ENCODE data around the gene LALBA. TPM values are rescaled to one million over a fixed set of nuclear protein-coding genes. Genes with fewer than 3 reads are reported as not detected.

LALBA gene
- not detected in 2 replicates for total RNA-seq

GRCh38 chr12:48569946-48570345 lies at the start of gene LALBA:
Gene LALBA (minus strand): TSS chr12:48570046. CDS start chr12:48570020, 26 bp downstream.

GRCh38 chr12:48525332-48525731 lies 44.5 kb downstream of the LALBA start, which contains the start of gene OR8S1:
Gene OR8S1 (plus strand): TSS chr12:48525632. CDS start chr12:48525632, 0 bp downstream.

Other genes with a start within 250 kb of the LALBA start
- gene ZNF641, start 219.1 kb downstream of the LALBA start, total RNA-seq, result 8.7 and 16.6 TPM in 2 replicates
- 0.22 TPM in 1 of 2 replicates, not detected in the other for gene ANP32D, start 97.5 kb downstream of the LALBA start, total RNA-seq
- gene C12orf54, start 87.5 kb downstream of the LALBA start, total RNA-seq, result not detected in 2 replicates
- not detected in 2 replicates for gene OR8S1, start 44.4 kb downstream of the LALBA start, total RNA-seq
- gene KANSL2, start 112.2 kb upstream of the LALBA start, total RNA-seq, result 34.4 and 46.5 TPM in 2 replicates
- 23.9 and 35.4 TPM in 2 replicates for gene CCNT1, start 146.7 kb upstream of the LALBA start, total RNA-seq
- gene ADCY6, start 219.0 kb upstream of the LALBA start, total RNA-seq, result 34.1 and 41.4 TPM in 2 replicates
- gene CACNB3, start 248.4 kb upstream of the LALBA start, total RNA-seq, result 12.0 and 33.1 TPM in 2 replicates